Fibroblast of the conjunctiva (primary cell): ENCODE measurements around the gene SHANK1.
A peak's percentile ranks its signal among the peaks of the same experiment; 100 is the strongest.

ENCODE experiments used
- DNase-seq: peaks from one replicate; pipeline ENCODE4 v3.0.0-alpha.2; 2010; ENCODE audit warnings: low read depth

Gene SHANK1

DNA sequence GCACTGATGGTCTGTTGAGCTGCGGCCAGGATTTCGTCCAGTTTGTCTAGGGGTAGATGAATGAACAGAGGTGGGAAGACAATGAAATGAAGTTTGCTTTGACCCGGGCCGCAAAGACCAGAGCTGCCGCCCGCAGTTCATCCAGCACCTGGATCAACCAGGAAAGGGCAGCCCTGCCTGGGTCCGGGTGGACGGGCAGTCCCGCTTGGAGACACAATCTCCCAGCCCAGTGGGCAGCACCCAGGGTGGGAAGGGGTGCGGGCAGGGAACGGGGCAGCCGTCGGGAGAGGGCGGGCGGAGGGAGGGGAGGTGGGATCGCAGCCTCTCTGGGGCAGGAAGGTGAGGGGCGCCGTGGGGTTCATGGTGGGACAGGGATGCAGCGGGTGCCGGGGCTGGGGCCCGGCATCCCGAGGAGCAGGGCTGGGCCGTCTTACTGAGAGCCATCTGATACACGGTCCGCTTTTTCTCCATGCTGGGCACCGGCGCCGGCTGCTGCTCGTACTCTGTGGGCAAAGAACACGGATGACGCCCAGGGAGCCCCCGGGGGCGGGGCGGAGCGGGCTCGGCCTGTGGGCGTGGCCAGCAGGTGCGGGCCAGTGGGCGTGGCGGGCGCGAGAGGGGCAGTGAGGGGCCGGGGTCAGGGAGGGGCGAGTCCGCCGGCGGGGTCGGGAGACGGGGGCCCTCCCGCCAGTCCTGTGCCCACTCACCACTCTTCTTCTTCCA is 33.1 kb downstream of the SHANK1 start:
- DNase-seq, result no peak

DNA sequence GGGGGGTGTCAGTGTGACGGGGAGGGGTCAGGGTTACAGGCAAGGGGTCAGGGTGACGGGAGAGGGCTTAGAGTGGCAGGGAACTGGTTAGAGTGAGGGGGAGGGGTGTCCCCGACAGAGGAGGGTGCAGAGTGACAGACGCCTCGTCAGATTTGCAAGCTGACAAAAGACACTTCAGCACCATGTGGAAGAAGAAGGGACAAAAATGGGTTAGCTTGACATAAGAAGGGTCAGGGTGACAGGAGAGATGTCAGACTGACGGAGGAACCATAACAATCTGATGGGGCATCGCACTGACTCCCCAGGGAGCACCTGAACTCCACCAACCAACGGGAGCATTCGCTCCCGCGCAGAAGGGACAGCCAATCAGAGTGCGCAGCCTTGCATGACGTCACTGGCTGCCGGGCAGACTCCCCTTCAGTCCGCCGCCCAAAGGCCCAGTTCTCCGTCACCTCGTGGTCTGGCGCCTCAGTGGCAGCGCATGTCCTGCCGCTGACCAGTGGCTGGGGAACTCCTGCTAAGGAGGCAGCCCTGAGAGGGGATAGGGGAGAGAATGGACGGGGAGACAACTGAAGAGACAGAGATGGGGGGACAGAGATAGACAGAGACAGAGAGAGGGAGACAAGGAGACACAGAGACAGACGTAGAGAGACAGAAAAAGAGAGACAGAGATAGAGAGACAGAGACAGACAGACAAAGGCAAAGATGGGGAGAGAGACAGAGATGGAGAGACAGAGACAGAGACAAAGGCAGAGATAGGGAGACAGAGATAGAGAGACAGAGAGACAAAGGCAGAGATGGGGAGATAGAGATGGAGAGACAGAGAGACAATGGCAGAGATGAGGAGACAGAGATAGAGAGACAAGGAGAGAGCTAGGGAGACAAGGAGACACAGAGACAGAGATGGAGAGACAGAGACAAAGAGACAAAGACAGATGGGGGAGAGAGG is 40.2 kb downstream of the SHANK1 start:
- DNase-seq, result peak; percentile 48

DNA sequence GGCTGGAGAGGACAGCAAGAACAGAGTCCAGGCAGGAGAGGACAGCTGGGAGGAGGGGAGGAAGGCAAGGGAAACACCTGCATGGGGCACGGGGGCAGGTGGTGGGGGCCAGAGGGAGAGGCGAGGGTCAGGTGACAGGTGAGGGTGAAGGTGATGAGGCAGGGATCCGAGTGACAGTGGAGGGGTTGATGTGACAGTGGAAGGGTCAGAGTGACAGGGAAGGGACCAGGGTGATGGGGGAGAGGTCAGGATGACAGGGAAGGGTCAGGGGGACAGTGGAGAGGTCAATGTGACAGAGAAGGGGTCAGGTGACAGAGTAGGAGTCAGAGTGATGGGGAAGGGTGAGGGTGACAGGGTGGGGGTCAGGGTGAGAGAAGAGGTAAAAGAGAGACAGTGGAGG is 41.3 kb downstream of the SHANK1 start:
- no peak for DNase-seq

DNA sequence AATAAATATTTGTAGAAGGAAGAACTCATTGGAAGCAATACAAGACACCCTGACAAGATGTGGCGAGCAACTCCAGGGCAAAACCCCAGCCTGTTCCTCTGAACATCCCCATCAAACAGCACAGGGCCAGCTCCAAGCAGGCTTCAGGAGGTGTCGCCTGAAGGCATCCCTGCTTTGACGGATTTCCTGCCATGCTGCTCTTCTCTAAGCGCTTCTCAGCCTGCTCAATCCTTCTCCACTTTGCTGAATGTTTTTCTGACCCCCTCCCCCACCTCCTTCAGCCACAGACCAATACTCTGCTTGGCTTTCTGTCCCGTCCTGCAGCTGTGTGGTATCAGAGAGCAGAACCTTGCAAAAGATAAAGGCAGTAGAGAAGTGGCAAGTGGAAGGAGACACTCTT is 42.0 kb downstream of the SHANK1 start:
- DNase-seq, result no peak

DNA sequence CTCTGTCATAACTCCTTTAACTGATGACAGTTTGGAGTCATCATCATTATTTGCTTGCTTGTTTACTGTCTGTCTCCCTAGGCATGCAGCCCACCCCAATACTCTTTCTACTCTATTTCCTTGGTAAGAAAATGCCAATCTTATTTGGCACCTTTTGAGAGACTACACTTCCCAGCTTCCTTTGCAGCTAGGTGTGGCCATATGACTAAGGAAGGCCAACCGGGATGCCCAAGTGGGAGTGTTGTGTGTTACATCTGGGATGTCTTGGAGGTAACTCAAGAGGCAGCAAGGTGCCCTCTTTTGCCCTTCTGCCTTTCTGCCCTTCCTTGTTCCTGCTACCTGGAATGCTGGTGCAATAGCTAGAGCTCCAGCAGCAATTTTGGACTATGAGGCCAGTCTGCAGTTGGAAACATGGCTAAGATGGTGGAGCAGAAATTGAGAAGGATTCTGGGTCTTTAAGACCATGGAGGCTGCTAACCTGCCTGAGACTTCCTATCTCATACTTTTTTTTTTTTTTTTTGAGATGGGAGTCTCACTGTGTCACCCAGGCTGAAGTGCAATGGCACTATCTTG is 42.9 kb downstream of the SHANK1 start:
- no peak for DNase-seq

DNA sequence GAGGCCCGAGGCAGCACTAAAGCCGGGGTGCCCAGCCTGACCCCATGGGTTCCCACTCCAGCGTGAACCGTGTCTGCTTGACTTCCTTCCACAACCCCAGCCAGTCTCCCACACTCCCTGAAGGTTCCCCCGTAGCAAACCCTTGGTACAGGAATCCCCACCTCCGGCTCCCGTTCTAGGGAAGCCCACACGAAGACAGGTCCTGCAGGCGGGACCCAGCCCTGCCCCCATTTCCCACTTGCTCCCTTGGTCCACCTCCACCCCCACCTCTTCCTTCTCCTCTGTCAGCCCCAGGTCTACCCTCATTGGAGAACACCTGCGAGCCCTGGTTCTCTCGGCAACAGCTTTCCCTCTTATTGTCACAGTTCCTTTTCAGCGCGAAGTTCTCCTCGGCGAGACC is 46.5 kb downstream of the SHANK1 start:
- DNase-seq, result no peak

DNA sequence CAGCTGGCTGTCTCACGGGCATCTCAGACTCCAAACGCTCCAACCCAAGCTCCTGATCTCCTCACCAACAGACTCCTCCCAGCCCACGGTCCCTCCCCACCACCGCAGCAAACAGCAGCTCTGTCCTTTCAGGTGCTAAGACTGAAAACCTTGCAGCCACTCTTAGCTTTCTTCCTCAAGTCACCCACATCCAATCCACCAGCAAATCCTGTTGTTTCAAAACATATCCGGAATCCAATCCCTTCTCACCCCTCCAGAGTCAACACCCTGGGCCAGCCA is 49.6 kb downstream of the SHANK1 start:
- no peak for DNase-seq

DNA sequence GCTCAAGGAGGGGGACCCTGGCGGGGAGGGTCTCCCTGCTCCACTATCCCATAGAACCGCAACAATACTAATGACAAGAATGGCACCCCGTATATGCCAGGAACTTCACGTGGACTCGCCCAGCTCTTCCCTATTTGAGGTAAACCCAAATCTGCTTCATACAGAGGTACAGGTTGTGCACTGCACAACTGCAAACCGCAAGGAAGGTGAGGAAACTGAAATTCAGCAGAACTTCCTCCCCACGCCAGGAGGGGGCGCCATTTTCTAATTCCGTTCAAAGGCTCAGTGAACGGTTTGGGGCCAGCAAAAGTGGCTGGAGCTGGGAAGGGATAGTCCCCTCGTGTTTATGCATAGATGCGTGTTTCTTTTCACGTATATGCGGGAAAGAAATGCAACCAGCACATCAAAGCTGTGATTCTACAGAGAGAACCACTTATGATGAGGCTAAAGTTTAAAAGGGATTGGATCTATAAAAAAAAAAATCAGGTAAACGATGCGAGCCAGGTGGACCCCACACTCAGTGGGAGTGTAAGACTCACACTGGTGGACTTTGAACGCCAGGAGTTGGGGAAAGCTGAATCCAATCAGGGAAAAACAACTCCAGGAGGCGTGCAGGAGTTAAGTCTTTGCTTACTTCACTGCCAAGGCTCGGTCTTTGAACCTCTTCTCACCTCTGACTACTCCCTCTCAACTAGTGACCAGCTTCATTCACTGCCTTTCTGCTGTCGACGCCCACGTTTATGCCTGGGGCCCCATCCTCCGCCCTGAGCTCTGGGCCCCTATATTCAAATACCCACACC is 50.1 kb downstream of the SHANK1 start:
- no peak for DNase-seq

DNA sequence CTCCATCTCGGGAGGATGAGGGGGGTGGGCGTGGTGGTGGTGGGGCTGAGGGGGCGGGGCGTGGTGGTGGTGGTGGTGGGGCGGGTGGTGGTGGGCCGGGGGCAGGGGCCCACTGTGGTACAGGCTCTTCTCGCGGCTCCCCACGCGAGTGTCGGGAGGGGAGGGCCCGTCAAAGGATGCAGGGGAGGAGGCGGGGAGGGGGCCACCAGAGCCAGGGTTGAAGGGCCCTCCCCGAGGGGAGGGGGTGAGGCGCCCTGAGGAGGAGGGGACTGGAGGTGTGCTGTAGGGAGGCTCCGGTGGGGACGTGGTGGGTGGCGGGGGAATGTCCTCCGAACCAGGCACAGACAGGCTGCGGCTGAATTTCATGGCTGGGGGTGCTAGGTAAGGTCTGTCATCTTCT is 50.7 kb downstream of the SHANK1 start:
- no peak for DNase-seq

DNA sequence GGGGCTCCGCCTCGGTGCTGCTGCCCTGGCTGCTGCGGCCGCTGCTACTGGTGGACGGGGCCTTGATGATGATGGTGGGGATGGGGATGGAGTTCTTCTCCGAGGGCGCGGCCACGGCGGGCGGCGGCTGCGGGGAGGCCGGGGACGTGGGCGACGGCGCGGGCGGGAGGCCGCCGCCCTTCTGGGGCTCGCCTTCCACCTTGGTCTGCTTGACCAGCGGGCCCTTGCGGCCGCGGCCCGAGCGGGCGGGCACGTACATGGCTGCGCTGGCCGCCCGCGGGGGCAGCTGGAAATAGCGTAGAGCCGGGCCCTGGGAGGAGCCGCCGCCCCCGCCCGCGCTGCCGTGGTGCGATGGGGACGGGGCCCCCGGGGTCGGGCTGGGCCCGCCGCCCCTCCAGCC is 51.2 kb downstream of the SHANK1 start:
- no peak for DNase-seq

DNA sequence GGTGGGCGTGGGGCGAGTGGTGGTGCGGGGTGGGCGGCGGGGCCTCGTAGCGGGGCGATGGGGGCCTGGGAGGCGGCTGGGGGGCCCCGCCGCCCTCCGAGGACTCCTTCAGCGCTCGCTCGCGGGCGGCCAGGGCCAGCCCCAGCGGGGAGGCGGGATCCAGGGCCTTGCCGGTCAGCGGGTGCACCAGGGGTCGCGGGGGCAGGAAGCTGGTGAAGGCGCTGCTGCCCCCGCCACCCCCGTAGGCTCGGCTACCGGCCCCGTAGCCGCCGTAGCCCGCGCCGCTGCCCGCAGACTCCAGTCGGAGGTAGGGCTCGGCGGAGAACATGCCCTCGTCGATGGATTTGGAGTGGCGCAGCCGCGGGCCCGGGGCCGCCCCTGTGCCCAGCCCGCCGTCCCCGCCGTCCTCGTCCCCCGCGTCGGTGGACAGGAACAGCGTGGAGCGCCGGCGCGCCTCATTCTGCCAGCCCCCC is 51.8 kb downstream of the SHANK1 start:
- no peak for DNase-seq

DNA sequence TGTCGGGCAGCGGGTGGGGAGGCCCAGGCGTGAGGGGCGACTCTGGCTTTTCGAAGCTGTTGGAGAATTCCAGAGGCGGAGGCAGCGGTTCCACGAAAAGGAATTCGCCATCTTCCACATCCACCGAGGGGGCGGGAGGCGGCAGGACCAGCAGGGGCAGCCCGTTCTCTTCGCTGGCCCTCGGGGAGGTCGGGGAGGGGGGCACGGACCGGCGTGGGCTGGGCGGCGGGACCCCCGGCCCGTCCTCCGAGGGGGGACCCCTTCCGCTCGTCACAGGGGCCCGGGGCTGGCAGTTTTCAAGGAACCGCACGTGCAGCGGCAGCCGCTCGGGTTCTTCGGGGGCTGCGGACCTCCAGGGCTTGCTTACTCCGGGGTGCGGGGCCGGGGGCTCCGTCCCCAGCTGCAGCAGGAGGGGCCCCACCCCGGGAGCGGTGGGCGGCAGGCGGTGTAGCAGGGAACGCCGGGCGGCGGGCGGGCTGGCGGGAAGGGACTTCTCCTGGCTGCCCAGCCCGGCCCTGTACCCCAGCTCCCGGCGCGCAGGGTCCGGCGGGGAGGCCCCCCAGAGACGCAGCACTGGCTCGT is 52.3 kb downstream of the SHANK1 start:
- DNase-seq, result no peak

DNA sequence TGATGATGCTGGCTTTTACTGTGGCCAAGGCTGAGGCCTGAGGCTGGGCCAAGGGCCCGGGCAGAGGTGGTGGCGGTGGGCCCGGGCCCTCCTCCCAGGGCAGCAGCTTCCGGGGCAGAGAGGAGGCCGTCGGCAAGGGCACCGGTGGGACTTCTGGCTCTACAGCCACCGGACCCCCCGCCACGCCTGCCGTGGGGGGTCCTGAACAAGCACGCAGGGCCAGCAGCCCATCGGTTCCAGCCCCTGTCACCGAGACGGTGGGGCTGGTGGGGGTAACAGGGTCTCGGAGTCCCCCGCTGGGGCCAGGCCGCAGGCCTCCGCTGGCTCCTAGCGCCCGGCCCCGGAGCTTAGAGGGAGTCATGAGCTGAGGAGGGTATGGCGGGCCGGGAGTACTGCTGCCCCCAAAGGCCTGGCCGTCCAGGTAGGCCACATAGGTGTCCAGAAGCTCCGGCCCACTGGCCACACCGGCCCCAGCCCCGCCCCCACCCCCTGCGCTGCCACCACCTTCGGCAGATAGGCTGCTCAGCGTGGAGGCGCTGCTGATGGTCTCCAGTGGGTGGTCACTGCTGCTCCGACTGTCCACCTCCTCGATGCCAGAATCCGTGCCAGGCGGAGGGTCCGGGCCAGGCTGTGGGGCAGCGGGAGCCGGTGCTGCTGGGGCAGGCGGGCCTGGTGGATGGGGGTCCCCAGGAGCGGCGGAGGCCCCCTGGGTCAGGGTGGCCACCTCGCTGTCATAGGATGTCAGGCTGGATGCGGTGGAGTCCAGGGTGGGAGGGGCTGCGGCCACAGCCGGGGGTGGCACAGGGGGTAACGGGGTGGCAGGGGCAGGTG is 53.0 kb downstream of the SHANK1 start:
- DNase-seq, result no peak

DNA sequence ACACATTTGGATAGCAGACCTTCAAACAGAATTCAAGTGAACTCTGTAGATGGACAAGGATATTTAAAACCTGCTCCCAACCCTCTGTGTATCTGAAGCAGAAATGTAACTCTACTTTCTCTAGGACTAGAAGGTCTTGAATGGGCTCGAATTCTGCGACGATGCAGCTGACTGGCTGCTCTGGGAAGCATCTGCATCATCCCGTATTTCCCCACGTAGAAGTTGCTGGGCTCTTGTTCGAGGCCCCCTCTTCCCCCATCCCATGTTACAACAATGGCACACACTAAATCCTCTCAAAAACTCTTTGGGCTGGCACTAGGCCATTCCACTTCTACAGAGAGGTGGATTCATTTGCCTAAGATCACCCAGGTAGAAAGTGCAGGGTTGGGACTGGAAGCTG is 55.4 kb downstream of the SHANK1 start:
- no peak for DNase-seq

DNA sequence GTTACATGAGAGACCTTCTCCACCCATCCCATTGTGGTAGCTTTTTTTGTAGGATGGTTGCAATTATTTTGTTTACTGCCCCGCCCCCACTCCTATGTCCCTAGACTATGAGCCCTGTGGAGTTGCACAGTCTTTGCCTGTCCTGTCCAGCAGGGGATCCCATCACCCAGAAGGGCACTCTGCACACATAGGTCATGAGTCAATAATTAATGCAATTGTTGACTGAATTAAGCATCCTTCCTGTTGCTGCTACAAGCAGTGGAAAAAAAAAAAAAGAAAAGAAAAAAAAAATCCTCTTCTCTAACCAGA is 56.2 kb downstream of the SHANK1 start:
- no peak for DNase-seq

DNA sequence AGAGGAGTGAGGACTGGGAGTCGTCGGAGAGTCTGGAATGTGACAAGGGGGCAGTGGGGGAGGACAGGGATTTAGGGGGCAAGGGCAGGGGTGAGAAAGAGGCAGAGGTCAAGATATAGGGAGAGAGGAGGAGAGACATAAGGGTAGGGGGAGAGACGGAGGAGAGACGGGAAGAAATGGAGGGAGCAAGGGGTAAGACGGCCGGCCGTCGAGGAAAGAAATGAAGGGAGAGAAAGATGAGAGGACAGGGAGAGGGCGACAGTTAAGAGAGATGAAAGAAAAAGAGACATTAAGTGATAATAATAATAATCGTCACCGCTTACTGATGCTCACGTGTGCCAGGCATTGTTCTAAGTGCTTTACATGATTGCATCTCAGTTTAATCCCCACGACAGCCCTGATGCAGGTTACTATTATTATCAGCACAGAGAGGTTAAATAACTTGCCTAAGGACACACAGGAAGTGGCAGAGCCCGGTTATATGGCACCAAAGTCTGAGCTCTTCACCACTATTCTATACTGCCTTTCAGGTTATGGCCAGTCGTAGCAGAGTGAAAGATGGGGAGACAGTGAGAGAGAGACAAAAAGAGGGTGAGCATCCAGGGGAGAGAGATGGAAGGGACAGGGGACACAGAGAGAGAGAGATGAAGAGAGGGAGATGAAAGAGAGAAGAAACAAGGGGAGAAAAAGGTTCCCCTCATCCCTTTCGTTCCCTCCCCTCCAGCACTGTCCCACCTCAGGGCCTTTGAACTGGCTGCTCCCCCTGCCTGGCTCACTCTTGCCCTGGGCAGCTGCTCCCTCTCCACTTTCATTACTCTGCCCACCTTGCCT is 56.7 kb downstream of the SHANK1 start:
- no peak for DNase-seq

DNA sequence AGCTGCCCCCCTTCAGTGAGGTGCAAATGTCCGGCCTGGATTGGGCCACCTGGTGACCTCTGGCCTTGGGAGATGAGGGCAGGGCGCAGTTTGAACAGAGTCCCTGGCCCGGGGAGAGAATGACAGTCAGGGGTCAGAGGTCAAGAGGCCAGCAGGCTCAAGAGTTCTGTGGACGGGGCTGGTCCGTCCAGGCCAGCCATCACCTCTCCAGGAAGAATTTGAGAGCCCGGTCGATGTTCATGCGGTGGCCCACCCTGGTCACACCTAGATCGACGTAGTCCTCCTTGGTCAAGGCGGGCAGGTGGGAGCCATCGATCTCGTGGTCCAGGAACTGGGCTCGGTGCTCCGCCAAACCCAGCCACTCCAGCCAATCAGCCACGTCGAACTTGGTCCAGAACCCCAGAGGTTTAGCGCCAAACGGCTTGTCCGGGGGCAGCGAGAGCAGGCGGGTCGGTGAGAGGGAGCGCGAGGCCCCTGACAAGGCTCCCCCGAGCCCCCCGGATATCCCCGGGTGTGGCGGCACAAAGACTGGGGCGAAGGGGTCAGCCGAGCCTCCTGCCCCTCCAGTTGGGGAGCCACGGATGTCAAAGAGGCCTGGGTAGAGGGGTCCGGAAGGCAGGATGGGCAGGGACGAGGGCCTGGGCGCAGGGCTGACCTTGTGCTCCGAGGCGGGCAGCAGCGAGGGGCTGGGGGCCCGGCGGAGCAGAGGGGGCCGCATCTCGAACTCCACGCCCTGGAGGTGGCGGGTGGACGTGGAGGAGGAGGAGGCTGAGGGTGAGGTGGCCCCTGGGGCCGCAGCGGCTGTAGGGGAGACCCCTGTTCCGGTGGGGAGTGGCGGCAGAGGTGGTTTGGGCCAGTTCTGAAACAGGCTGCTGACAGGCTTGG is 57.6 kb downstream of the SHANK1 start:
- DNase-seq, result no peak

DNA sequence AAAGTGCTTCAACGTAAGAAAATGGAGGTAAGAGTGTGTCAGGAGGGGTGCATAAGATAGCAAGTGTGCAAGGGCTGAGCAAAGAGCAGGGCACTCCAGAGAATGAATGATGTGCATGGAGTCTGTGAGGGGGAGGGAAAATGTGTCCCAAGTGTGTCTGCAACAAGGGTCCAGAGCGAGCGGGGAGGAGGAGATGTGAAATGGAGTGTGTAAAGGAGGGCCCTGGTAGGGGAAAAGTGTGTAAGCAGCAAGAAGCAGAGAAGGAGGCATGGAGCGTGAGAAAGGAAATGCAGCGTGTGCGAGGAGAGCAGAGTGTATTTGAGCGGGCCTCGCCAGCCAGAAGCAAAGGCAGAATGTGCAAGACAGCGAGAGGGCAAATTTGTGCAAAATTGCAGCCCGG is 58.6 kb downstream of the SHANK1 start:
- no peak for DNase-seq

DNA sequence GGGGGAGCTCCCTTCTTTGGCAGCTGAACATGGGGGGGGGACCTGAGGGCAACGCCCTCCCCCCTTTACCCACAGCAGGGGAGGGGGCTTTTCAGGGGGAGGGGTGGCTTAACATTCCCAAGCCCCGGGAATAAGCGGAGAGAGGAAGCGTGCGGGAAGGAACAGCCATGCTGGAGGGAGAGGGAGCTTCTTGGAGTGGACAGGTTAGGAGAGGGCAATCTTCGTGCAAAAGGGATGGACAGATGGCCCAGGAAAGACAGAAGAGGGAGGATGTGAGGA is 59.6 kb downstream of the SHANK1 start:
- no peak for DNase-seq
